GM19395 (cell line): Measurements from ENCODE around the gene TBL1Y.
"Not testable (repeated sequence)": the region's sequence is repeated elsewhere in the genome, so short reads cannot be mapped to it uniquely, and the experiment has no call there.

Source experiments
- ATAC-seq: cut with Tn5 transposase; IDR thresholded peaks from one replicate; pipeline ENCODE4 v1.9.1; 2021; ENCODE audit warnings: mild to moderate bottlenecking, moderate library complexity; ENCODE audit not compliant: unreplicated experiment

The TBL1Y gene

GRCh38 chrY:6972271-6972887, 61.9 kb downstream of the TBL1Y start:
- ATAC-seq: no peak

GRCh38 chrY:6974971-6975370, 64.5 kb downstream of the TBL1Y start:
- no peak for ATAC-seq

DNA sequence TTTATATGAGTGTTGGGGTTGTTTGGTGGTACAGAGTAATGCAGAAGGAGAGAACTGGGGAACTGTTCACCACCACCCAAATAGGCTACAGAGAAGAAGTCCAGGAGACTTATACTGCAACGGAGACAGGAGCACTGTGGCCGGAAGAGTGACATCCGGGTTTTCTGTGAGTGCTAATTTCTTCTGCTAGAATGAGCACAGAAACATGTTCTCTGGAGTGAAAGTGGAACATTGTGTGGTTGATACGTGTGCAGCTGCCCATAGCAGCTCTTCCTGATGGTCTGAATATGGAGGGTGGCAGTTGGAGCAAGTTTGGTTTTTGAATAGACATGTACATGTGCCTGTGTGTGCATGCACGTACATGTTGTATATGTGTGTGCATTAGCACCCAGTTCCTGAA, 67.3 kb downstream of the TBL1Y start:
- no peak for ATAC-seq

- no peak for ATAC-seq
Observed at GRCh38 chrY:6983221-6983620, 72.7 kb downstream of the TBL1Y start.

DNA sequence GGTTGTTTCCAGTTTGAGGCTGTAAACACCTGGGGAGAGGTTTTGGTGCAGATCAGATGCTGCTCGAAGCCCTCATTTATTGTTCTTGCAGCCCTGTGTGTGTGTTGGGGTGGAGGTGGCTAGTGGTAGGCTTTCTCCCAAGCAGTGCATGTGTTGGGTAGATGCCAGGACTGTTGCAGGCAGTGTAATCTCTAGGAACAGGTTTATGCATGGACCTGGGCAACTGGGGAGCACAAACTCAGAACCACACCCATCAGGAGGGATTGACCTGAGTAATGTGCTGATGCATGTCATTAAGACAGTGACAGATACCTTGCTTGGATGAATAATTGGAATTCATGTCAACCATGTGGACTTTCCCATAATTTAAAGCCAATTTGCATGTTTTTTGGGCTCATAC, 77.3 kb downstream of the TBL1Y start:
- ATAC-seq: no peak

DNA sequence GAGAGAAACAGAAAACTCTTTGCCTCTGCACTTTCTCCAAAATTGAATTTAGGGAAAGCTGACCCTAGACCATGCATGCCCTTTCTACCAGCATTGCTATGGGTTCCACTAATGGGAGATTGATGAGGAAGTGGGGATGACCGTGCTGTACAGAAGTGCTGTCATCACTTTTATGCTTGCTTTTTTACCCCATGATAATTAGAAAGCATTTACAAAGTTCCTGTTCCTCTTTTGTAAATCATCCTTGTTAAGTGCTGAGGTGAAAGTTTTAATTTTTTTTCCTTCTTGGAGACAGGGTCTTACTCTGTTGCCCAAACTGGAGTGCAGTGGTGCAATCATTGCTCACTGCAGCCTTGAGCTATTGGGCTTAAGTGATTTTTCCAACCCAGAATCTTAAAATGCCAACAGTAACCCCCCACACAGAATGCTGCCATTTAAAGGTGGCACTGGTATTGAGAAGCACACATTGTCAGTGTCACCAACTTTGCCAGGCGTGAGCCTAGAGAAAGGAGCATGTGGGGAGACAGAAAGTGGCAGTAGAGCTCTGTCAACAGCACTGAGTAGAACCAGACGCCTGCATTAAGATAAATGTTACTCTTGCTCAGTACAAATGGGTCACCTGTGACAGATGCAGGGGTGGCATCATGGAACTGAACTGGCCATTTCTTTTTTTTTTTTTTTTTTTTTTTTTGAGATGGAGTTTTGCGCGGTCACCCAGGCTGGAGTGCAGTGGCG, 79.6 kb downstream of the TBL1Y start:
- no peak for ATAC-seq

GRCh38 chrY:6992041-6992440, 81.5 kb downstream of the TBL1Y start:
- no peak for ATAC-seq

- ATAC-seq: no peak
Observed at GRCh38 chrY:6995987-6996386, 85.5 kb downstream of the TBL1Y start.

DNA sequence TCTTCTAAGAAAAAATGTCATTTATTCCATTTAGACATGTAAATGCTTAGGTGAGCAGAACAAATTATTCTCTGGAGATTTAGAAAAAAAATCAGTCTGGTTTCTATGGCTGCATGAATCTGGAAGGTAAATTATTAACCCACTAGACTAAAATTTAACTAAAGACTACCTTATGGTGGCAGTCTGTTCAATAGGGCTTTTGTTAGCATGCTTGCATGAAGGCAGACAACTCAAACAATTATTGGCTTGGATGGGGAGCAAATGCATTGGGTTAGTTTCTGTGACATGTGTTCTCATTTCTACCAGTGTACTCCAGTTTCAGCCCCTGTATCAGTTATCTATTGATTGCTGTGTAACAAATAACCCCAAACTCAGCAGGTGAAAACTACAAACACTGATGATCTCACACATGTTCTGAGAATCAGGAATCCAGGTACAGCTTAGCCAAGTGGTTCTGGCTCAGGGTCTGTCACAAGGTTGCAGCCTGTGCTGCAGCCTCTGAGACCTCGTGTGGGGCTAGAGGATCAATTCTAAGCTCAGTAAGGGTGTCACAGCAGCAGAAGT, 87.1 kb downstream of the TBL1Y start:
- ATAC-seq: no peak

GRCh38 chrY:6999905-7000304, 89.4 kb downstream of the TBL1Y start:
- no peak for ATAC-seq

- no peak for ATAC-seq
Observed at GRCh38 chrY:7002581-7002980, 92.1 kb downstream of the TBL1Y start.

GRCh38 chrY:7007911-7008310, 97.4 kb downstream of the TBL1Y start:
- no peak for ATAC-seq

- ATAC-seq: no peak
Observed at GRCh38 chrY:7008578-7009355, 98.3 kb downstream of the TBL1Y start.

DNA sequence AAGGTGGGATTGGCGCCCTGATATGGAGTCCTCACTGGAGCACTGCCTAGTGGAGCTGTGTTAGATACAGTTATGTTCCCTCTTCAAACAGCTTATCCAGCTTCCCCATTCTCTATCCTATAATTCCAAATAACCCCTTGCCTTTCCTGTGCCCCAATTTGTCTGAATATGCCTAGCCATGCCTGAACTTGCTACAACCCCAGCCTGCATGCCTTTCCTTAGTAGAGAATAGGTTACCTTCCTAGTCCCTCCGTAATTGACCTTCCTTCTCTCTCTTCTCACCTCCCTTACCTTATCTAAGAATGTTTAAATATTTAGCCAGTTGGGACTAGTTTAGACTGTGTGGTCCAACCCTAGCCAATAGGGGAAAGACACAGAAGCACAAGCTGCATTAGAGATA, 102.6 kb downstream of the TBL1Y start:
- ATAC-seq: no peak

DNA sequence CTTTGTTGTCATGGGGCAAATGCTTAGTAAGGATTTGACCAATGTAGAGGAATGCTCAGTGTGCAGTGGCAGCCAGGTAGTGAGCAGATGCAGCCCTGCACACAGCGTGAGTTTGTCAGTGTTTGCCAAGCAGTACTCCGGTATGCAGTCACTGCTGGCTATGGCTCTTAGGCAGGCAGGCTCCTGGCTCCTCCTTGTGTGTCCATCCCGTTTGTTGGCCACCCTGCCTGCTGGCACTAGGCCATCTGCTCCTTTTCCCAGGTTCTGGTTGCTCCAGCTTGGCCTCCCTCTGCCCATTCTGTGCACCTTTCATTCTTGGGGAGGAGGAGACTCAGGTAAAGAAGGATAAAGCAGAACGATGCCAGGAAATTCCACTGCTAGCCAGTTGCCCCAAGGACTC, 106.0 kb downstream of the TBL1Y start:
- ATAC-seq: no peak

- no peak for ATAC-seq
Observed at GRCh38 chrY:7017244-7018080, 107.0 kb downstream of the TBL1Y start.

DNA sequence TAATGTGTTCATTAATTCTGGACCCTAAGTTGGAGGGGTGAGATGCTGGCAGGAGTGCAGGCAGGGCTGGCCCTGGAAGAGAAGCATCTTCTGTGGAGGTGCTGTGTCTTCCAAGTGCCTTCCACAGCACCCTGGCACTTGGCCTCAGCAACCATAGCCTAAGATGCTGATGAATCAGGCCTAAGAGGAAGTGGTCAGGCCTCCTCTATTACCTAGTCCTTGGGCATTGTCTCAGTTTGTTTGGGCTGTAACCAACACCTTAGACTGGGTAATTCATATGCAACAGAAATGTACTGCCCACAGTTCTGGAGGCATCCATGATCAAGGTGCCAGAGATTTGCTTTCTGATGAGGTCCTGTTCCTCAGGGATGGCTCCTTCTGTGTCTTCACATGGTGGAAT, 128.5 kb downstream of the TBL1Y start:
- no peak for ATAC-seq

- ATAC-seq: no peak
Observed at GRCh38 chrY:7040662-7041061, 130.2 kb downstream of the TBL1Y start.

DNA sequence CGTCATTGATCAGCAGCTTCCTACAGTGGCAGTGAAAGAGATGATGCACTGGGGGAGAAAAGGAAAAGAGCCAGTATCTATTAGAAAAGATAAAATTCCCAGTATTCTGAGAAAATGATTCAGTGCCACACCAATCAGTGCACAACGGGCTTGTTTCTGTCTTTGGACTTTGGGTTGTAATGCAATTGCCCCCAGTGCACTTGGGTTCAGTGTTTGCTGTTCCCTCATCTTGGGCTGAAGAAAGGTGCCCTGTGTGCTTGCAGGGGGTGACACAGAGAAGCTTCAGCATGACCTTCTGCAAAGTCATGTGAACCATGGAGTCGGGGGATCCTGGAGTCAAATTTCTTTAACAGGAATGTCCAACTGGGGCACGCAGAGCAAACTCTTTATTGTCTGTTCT, 131.5 kb downstream of the TBL1Y start:
- ATAC-seq: no peak

GRCh38 chrY:7052461-7052860, 142.0 kb downstream of the TBL1Y start:
- ATAC-seq: not testable (repeated sequence)

DNA sequence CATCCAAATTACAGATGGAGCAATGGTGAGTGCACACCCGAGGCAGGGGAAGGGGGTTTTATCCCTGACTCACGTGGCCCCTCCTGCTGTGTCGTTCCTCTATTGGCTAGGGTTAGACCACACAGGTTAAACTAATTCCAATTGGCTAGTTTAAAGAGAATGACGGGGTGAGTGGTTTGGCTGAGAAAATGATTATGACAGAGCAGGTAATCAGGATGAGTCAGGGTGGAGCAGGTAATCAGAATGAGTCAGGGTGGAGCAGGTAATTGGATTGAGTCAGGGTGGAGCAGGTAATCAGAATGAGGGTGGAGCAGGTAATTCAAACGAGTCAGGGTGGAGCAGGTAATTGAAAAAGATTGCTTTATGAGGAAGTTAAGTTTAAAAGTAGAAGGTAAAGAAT, 146.4 kb downstream of the TBL1Y start:
- ATAC-seq: no peak
